Measurements from ENCODE around the gene SKP2.
"Not testable (repeated sequence)": the region's sequence is repeated elsewhere in the genome, so short reads cannot be mapped to it uniquely, and the experiment has no call there.

Gene SKP2

DNA sequence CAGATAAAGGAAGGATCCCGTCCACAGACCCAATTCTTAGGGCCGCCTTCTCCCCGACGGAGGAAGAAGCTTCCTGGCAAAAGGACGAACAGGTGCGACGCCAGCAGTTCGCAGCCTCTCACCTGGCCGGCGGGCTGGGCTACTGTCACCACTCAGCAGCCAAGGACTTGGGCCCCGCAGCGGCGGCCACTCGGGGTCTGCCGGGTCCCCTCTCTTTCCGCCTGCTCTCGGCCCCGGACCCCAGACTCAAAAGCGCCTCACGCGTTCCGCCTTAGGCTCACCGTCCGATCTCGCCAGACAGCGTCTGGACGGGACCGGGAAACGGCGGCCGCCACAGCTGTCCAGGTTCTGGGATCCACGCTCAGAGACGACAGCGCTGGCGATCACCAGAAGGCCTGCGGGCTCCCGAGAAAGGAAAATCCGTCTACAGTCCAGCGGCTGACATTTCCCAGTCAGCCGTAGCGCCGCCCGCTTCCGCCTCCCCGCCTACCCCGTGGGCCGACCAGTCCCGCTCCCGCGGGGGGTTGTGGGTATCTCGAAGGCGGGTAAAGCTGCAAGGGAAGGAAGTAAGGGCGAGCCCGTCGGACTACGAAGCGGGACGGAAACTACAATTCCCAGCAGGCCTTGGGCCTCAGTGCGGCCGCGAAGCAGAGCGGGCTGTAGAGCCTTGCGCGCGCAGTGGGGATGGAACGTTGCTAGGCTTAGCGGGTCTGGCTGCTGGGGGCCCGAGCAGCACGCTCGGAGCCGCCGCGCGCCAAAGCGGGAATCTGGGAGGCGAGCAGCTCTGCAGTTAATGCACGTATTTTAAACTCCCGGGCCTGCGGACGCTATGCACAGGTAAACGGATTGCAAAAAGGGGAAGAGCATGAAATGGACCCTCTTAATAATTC is at the start of gene SKP2, which contains the start of gene LMBRD2:
Gene SKP2 (plus strand): TSS at position 678 of the 890 bp plus-strand sequence. CDS start 152 bp downstream, at position 830.
Gene LMBRD2 (minus strand): TSS at position 454 of the 890 bp plus-strand sequence. CDS start 8,538 bp downstream, outside the sequence.
- peak; percentile 96 for DNase-seq

- DNase-seq = no peak
Observed at GRCh38 chr5:36105819-36106218, 46.1 kb upstream of the SKP2 start.

- DNase-seq = no peak
Observed at GRCh38 chr5:36108758-36109460, 43.0 kb upstream of the SKP2 start.

- no peak for DNase-seq
Observed at GRCh38 chr5:36111238-36111637, 40.7 kb upstream of the SKP2 start.

DNA sequence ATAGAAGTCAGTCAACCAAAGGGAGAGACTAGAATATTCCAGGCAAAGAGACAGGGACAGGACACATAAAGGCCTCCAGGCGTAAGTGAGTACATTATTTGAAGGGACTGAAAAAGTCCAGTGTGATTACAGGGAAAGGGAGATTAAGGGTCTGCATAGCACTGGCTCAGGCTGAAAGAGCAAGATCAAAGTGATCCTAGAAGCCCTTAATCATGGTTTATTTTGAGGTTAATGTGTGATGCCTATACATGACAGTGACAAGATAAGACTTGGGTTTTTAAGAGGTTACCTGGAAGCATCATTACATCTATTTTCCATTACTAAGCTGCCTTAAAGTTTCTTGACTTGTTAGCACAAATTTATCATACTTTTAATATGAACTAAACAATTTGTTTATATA is 26.0 kb upstream of the SKP2 start:
- DNase-seq = no peak

GRCh38 chr5:36128795-36129194 is 23.1 kb upstream of the SKP2 start:
- DNase-seq = no peak

GRCh38 chr5:36129666-36130065 is 22.2 kb upstream of the SKP2 start:
- DNase-seq = not testable (repeated sequence)

GRCh38 chr5:36133009-36133408 is 18.9 kb upstream of the SKP2 start:
- not testable (repeated sequence) for DNase-seq

- DNase-seq = no peak
Observed at GRCh38 chr5:36135988-36136387, 15.9 kb upstream of the SKP2 start.

DNA sequence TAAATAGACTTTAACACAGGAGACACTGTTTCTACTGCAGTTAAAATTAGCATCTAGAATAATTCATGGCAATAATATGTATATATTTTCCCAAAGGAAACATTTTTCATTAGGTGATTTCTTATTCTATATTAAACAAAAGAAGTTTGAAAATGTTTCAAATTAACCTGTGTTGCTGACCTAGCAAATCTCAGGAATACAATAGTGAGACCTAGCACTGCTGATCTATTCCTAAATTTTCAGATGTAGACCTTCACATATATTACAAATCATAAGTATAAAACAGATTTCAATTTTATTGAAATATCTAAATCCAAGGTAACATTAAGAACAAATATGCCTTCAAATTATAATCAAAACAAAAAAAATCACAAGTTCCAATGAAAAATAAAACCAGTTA is 15.3 kb upstream of the SKP2 start:
- DNase-seq = no peak

DNA sequence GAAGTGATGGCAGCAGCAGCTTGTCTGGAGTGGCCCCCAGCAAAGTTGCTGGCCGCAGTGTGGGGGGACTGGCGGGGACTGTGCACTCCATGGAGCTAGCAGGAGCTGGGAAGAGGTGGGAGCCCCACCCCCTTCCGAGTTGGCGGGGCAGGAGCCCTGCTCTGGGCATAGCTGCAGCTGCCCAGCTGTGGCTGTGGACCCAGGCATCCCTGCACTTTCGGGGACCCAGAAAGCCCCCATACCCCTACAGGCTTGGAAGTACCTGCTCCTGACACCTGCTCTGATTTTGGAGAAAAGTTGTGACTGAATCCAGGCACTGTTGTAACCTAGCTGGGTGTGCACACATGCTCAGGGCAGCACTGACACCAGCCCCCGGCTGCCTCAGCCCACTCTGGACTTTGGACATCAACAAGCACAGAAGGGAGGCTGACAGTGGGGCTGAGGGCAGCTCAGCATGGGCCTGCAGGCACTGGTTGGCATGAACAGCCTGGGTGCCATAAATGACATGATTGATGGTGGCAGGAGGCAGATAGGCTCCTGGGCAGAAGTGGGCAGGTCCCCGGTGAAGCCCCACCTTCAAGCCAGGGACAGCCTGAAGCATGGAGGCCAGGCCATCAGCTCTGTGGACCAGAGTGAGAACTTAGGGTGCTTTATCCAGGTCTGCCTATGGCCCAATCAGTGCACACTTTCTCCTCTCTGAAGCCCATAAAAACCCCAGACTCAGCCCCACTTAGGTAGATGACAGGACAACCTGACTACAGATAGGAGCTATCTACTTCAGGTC is 12.8 kb upstream of the SKP2 start:
- no peak for DNase-seq

- no peak for DNase-seq
Observed at GRCh38 chr5:36145311-36145710, 6.6 kb upstream of the SKP2 start.

- DNase-seq = no peak
Observed at GRCh38 chr5:36146390-36146789, 5.5 kb upstream of the SKP2 start.

- DNase-seq = no peak
Observed at GRCh38 chr5:36147681-36148080, 4.2 kb upstream of the SKP2 start.

DNA sequence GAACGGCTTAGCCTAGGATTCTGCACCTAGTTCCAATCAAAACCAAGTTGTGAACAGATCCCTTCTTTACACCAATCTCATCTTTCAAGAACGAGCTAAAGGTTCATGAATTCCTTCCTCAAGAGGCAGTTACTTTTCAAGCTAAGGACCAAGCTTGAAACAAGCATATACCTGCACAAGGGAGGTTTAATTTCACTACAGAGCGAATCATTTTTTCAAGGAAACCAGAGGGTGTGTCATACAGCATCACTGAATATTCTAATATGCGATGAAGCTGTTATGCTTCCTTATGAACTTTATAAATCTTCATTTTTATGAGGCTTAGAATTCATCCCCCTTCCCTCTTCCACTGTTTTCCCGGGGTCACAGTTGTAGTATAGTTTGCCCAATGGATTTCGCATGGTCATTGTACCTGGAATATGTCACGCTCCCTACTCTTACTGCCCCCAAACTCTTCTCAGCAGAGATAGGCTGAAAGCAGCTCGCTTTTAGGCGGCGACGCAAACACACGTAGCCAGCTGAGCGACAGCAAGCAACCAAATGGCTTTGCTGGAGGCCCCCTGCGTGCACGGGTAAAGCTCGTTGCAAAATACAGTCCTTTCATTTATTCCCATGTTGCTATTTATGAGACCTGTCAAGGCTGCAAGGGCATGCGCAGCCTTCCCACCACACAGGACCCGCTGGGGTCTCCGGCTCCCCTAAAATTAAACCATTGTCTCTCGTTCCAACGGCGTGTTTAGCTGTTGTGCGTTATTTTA is 1.1 kb upstream of the SKP2 start:
- peak; percentile 12 to 22 for DNase-seq

DNA sequence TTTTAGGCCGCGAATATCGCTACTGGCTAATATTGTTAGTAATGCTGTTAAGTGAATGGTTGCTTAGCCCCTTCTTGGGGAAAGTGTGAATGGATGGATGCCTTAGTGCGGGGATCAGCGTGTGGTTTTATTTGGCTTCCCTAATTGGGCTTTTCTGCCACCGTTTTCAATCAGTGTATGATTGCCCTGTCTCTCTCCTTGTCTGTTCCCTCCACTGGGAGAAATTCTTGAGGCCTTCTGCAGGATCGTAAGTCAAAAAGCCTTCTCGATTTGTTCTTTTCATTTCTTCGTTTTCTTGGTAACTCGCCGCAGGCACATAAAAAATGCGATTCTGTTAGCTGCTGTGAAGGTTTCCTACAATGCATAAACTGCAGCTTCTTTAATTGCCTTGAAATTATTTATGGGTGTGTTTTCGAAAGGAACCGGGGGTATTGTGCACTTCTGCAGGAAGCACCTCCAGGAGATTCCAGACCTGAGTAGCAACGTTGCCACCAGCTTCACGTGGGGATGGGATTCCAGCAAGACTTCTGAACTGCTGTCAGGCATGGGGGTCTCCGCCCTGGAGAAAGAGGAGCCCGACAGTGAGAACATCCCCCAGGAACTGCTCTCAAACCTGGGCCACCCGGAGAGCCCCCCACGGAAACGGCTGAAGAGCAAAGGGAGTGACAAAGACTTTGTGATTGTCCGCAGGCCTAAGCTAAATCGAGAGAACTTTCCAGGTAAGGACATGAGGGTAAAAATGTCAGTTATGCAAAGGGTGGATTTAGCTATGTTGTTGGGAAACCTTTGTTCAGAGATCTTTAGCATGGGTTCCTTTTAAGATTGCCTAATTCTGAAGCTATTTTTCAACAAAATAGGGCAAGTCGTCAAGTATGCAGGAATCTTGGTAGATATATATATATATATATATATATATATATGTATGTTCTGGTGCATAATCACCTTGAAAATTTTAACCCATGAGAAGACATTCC is 700 bp downstream of the SKP2 start:
- DNase-seq = no peak

DNA sequence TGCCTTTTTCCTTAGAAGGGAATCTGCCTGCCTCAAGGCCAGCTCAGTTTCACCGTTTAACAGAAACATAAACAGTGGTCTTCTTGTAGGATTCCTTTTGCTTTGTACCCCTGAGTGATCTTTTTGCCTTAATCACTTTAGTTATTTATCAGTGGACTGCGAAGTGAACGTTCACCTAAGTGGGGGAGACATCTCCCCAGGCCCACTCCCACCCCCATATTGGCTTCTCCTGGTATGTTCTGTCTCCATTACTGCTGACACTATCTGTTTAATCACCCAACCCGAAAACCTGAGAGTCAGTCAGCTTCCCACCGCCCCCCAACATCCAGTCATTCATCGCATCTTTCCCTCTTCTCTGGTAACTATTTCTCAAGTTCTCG is 1.4 kb downstream of the SKP2 start:
- DNase-seq = no peak

GRCh38 chr5:36153726-36154125 is 1.8 kb downstream of the SKP2 start:
- DNase-seq = no peak

GRCh38 chr5:36155291-36155690 is 3.4 kb downstream of the SKP2 start:
- DNase-seq = no peak

GRCh38 chr5:36156121-36156601 is 4.2 kb downstream of the SKP2 start:
- no peak for DNase-seq

GRCh38 chr5:36156619-36157018 is 4.7 kb downstream of the SKP2 start:
- no peak for DNase-seq

All from activated CD4-positive, alpha-beta T cell treated with anti-CD3 and anti-CD28 coated beads, Interleukin-2, amount 50 U/mL, for 4 hours (primary cell).